SK-N-SH (cell line): Measurements from ENCODE around the gene PMEPA1. TPM values are rescaled to one million over a fixed set of nuclear protein-coding genes. Genes with fewer than 3 reads are reported as not detected.

ENCODE experiments used
- CTCF ChIA-PET: fragments of 300-600, 350-600 bp; formaldehyde crosslinking; extraction: SDS; loops from one replicate; lab custom pipeline; 2021; lab: Yijun Ruan, JAX
- POLR2A ChIA-PET: fragments of 350-600 bp; sonication (Branson Sonifier 250); formaldehyde crosslinking; extraction: SDS; loops from one replicate; lab custom pipeline; 2020; ENCODE audit warnings: antibody characterized with exemption, inconsistent platforms; lab: Yijun Ruan, JAX
- DNase-seq: peaks from one replicate; pipeline ENCODE4 v3.0.0; 2012
- H2AFZ ChIP-seq: fragments of 200-600 bp; sonication (generic); 2 replicates; pipeline ENCODE4 v1.8.1; 2016; ENCODE audit warnings: antibody characterized with exemption, mild to moderate bottlenecking, low read depth
- H3F3A ChIP-seq: fragments of 200-600 bp; sonication (generic); replicated peaks from 2 replicates; pipeline ENCODE3; 2016; ENCODE audit warnings: antibody characterized with exemption, mild to moderate bottlenecking; ENCODE audit not compliant: insufficient read depth
- H3K27ac ChIP-seq, 2 experiments: fragments of 200-500 bp in 1 of 2; fragments of 200-600 bp in 1 of 2; sonication (Bioruptor generic) in 1 of 2; sonication (generic), shearing (Covaris generic) in 1 of 2; 2 replicates each; pipeline versions ENCODE4 v1.5.1 to v1.6.1; 2014 to 2016; ENCODE audit warnings: low read depth in 2 of 2, inconsistent platforms in 1 of 2, low read length in 1 of 2, mild to moderate bottlenecking in 1 of 2, mixed read lengths in 1 of 2
- H3K27me3 ChIP-seq: fragments of 200-600 bp; sonication (generic), shearing (Covaris generic); 2 replicates; pipeline ENCODE4 v1.6.1; 2016; ENCODE audit warnings: mixed run types; ENCODE audit not compliant: insufficient read depth
- H3K36me3 ChIP-seq, 2 experiments: fragments of 200-500 bp in 1 of 2; fragments of 200-600 bp in 1 of 2; sonication (Bioruptor generic) in 1 of 2; sonication (generic) in 1 of 2; replicated peaks in 1 of 2; 2 replicates each; pipeline versions ENCODE3 to v1.5.1; 2014 to 2016; ENCODE audit warnings: low read length in 1 of 2, mild to moderate bottlenecking in 1 of 2; ENCODE audit not compliant: insufficient read depth in 2 of 2, control insufficient read depth in 1 of 2
- H3K4me1 ChIP-seq, 2 experiments: fragments of 200-500 bp in 1 of 2; fragments of 200-600 bp in 1 of 2; sonication (Bioruptor generic) in 1 of 2; sonication (generic), shearing (Covaris generic) in 1 of 2; 2 replicates each; pipeline versions ENCODE4 v1.5.1 to v1.6.1; 2014 to 2016; ENCODE audit warnings: low read depth in 1 of 2, low read length in 1 of 2, mixed run types in 1 of 2; ENCODE audit not compliant: insufficient read depth in 2 of 2, control insufficient read depth in 1 of 2
- H3K4me2 ChIP-seq: fragments of 200-600 bp; sonication (generic), shearing (Covaris generic); 2 replicates; pipeline ENCODE4 v1.6.1; 2017; ENCODE audit warnings: mixed run types
- H3K4me3 ChIP-seq, 2 experiments: fragments of 200-500 bp in 1 of 2; fragments of 200-600 bp in 1 of 2; sonication (Bioruptor generic) in 1 of 2; sonication (generic), shearing (Covaris generic) in 1 of 2; 2 replicates each; pipeline versions ENCODE4 v1.5.1 to v1.8.1; 2014 to 2016; ENCODE audit warnings: low read depth in 2 of 2, inconsistent platforms in 1 of 2, low read length in 1 of 2, mild to moderate bottlenecking in 1 of 2, mixed read lengths in 1 of 2, moderate library complexity in 1 of 2
- H3K79me2 ChIP-seq: fragments of 200-600 bp; sonication (generic); 2 replicates; pipeline ENCODE4 v1.8.1; 2017; ENCODE audit warnings: mild to moderate bottlenecking; ENCODE audit not compliant: insufficient read depth
- H3K9ac ChIP-seq: fragments of 200-600 bp; sonication (generic); 2 replicates; pipeline ENCODE4 v1.6.1; 2017; ENCODE audit warnings: mixed run types
- H3K9me2 ChIP-seq: fragments of 200-600 bp; sonication (generic); 2 replicates; pipeline ENCODE4 v1.6.1; 2017; ENCODE audit warnings: mixed run types
- H3K9me3 ChIP-seq: fragments of 200-600 bp; sonication (generic); 2 replicates; pipeline ENCODE4 v1.6.1; 2017; ENCODE audit warnings: mixed run types, mild to moderate bottlenecking, moderate library complexity
- H4K20me1 ChIP-seq: fragments of 200-600 bp; sonication (generic); 2 replicates; pipeline ENCODE4 v1.6.1; 2017; ENCODE audit warnings: mild to moderate bottlenecking, mixed run types; ENCODE audit not compliant: insufficient read depth
- CHD2 ChIP-seq: fragments of 150-350 bp; IDR thresholded peaks from 2 replicates; pipeline ENCODE4 v1.6.1; 2018; ENCODE audit warnings: low read length; ENCODE audit not compliant: partially characterized antibody
- ELF1 ChIP-seq: IDR thresholded peaks from 2 replicates; pipeline ENCODE4 v1.4.0; 2012
- EP300 ChIP-seq, 2 experiments: IDR thresholded peaks; 2 replicates each; pipeline versions ENCODE4 v1.4.0 to v1.6.1; 2012; ENCODE audit warnings: borderline replicate concordance in 1 of 2, low read depth in 1 of 2, low read length in 1 of 2
- EZH2phosphoT487 ChIP-seq: fragments of 200-600 bp; sonication (generic); IDR thresholded peaks from 2 replicates; pipeline ENCODE4 v1.6.1; 2017; ENCODE audit warnings: low read depth, mixed run types, mild to moderate bottlenecking, antibody characterized with exemption, moderate library complexity, borderline replicate concordance
- FOSL2 ChIP-seq: IDR thresholded peaks from 2 replicates; pipeline ENCODE4 v1.4.0; 2012; ENCODE audit warnings: low read depth, mild to moderate bottlenecking, moderate library complexity, borderline replicate concordance
- FOXJ3 ChIP-seq: sonication (generic); formaldehyde crosslinking; IDR thresholded peaks from 2 replicates; pipeline ENCODE4 v1.5.1; 2020; ENCODE audit warnings: mild to moderate bottlenecking, missing genetic modification reagents
- FOXM1 ChIP-seq: IDR thresholded peaks from 2 replicates; pipeline ENCODE4 v1.4.0; 2012; ENCODE audit warnings: low read depth, mild to moderate bottlenecking
- GABPA ChIP-seq: IDR thresholded peaks from 2 replicates; pipeline ENCODE4 v1.4.0; 2012; ENCODE audit warnings: low read depth, mild to moderate bottlenecking
- JUND ChIP-seq: IDR thresholded peaks from 2 replicates; pipeline ENCODE4 v1.4.0; 2012
- MXI1 ChIP-seq: IDR thresholded peaks from 2 replicates; pipeline ENCODE4 v1.6.1; 2012; ENCODE audit warnings: mild to moderate bottlenecking, low read depth, low read length, improper control_type of control experiment
- NFIC ChIP-seq: IDR thresholded peaks from 2 replicates; pipeline ENCODE4 v1.4.0; 2012; ENCODE audit warnings: borderline replicate concordance
- POLR2AphosphoS5 ChIP-seq: IDR thresholded peaks from 2 replicates; pipeline ENCODE4 v1.6.1; 2012; ENCODE audit warnings: low read depth, low read length
- RAD21 ChIP-seq: IDR thresholded peaks from 2 replicates; pipeline ENCODE4 v1.6.1; 2012; ENCODE audit warnings: mild to moderate bottlenecking, low read length
- RCOR1 ChIP-seq: fragments of 150-350 bp; IDR thresholded peaks from 2 replicates; pipeline ENCODE4 v1.6.1; 2017; ENCODE audit warnings: antibody characterized with exemption, low read length
- RFX5 ChIP-seq: IDR thresholded peaks from 2 replicates; pipeline ENCODE4 v1.6.1; 2012; ENCODE audit warnings: mild to moderate bottlenecking, improper control_type of control experiment, low read length
- SIN3A ChIP-seq: IDR thresholded peaks from 2 replicates; pipeline ENCODE4 v1.6.1; 2012; ENCODE audit warnings: low read depth, mild to moderate bottlenecking, low read length, moderate library complexity, borderline replicate concordance
- SMC3 ChIP-seq: IDR thresholded peaks from 2 replicates; pipeline ENCODE4 v1.6.1; 2012; ENCODE audit warnings: low read depth, low read length, improper control_type of control experiment
- TAF1 ChIP-seq: IDR thresholded peaks from 2 replicates; pipeline ENCODE4 v1.6.1; 2012; ENCODE audit warnings: low read depth, mild to moderate bottlenecking, low read length, moderate library complexity, borderline replicate concordance
- TCF12 ChIP-seq: IDR thresholded peaks from 2 replicates; pipeline ENCODE4 v1.4.0; 2012
- TEAD4 ChIP-seq: IDR thresholded peaks from 2 replicates; pipeline ENCODE4 v1.4.0; 2012; ENCODE audit warnings: mild to moderate bottlenecking, borderline replicate concordance; ENCODE audit not compliant: insufficient read depth
- WGBS: methylation state at CpG from one replicate; pipeline ENCODE4 v1.1.6; 2017; ENCODE audit warnings: low lambda C conversion rate; 5-methylcytosine and 5-hydroxymethylcytosine counted together
- polyA plus RNA-seq, 3 experiments: library from polyadenylated mRNA; depleted of rRNA; stranded (reverse); fragments of >200 nt; gene quantifications; 2 replicates each; pipeline ENCODE4 v1.2.3, GENCODE V29; 2012
- TF ChIP-seq, protein P1 (sequence below): IDR thresholded peaks from 2 replicates; pipeline ENCODE4 v1.4.0; 2012; ENCODE audit warnings: low read depth, borderline replicate concordance
- TF ChIP-seq, protein P2 (sequence below): fragments of 150-350 bp; IDR thresholded peaks from 2 replicates; pipeline ENCODE4 v1.6.1; 2016; ENCODE audit warnings: mild to moderate bottlenecking, low read depth, low read length
- TF ChIP-seq, protein P3 (sequence below): IDR thresholded peaks from 2 replicates; pipeline ENCODE4; 2012
- TF ChIP-seq, protein P4 (sequence below): IDR thresholded peaks from 2 replicates; pipeline ENCODE4 v1.4.0; 2012; ENCODE audit warnings: low read depth

Gene PMEPA1
- polyA plus RNA-seq, 1 of the 3 experiments (the other 2 are of a cell fraction): 7.1 TPM

DNA sequence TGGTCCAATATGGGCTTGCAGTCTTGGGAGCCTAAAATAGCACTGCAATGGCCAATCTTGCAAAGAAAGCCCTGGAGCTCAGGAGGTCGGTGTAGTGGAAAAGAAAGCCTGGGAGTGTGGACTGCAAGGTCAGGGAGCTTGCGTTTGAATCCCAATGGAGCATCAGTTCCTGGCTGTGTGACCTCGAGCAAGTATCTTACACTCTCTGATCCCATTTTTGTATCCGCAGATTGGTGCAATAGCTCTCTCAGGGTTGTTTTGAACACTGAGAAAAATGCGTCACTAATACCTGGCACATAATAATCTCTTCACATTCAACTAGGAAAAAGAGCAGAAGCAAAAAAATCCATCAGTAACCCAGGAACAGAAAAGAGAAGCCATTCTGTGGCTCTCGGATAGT is 7.3 kb downstream of the PMEPA1 start:
- CTCF ChIA-PET: interaction anchor here (0.6 to 1.7 kb wide), 7 partner anchors 9 to 477 kb away, joined by 3 to 4 read pairs (median 3); no protein-coding TSS in a partner anchor

DNA sequence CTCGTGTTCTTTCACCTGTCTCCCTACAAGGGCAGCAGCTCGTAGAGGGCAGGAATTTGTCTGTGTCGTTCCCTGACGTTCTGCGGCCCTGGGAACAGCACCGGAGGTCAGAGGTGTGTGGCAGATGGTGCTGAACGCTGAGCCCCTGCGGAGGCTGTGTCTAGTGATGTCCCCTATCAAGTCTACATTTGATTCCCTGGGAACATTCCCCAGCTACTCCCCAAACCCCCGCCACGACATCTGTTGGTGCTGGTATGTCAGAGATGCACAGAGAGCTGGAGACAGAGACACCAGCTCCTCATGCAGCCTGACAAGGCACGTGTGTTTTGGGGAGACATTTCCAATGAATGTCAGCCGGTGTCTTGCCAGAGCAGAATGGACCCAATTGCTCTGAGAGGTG is 7.7 kb downstream of the PMEPA1 start:
- no peaks in the 10 kb centered on the region for H3K9me3 ChIP-seq
- no peak overlapping the region for H3K4me3 ChIP-seq
- no peak for DNase-seq
- peaks cover 32% of the 10 kb centered on the region for H3F3A ChIP-seq
- peaks cover 57% of the 10 kb centered on the region for H4K20me1 ChIP-seq
- no peak overlapping the region for H3K27ac ChIP-seq
- H3K9ac ChIP-seq: no peak overlapping the region
- H3K36me3 ChIP-seq: peaks cover 0 to 7% of the 10 kb centered on the region in 2 experiments
- WGBS: 87% methylated on average over 9 of the region's 12 CpGs
- peaks cover 91% of the 10 kb centered on the region for H3K79me2 ChIP-seq
- peaks cover 17 to 86% of the 10 kb centered on the region in 2 experiments for H3K4me1 ChIP-seq
- H3K27me3 ChIP-seq: no peaks in the 10 kb centered on the region
- no peak overlapping the region for H3K4me2 ChIP-seq
- TF ChIP-seq SMC3: no peak
- TF ChIP-seq CHD2: no peak
- no peak for TF ChIP-seq TAF1
- no peak for TF ChIP-seq TCF12
- no peak for TF ChIP-seq TEAD4
- TF ChIP-seq MXI1: no peak
- no peak for TF ChIP-seq JUND
- no peak for TF ChIP-seq FOSL2
- no peak for TF ChIP-seq EZH2phosphoT487
- TF ChIP-seq, protein P1, sequence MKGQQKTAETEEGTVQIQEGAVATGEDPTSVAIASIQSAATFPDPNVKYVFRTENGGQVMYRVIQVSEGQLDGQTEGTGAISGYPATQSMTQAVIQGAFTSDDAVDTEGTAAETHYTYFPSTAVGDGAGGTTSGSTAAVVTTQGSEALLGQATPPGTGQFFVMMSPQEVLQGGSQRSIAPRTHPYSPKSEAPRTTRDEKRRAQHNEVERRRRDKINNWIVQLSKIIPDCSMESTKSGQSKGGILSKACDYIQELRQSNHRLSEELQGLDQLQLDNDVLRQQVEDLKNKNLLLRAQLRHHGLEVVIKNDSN: no peak
- H3K9me2 ChIP-seq: no peaks in the 10 kb centered on the region
- ChIA-PET CTCF (interaction anchor here (1.0 to 1.7 kb wide), 6 partner anchors 8 to 478 kb away, joined by 3 to 4 read pairs (median 4); no protein-coding TSS in a partner anchor), POLR2A (interaction anchor here (1.2 kb wide), 1 partner anchor 13 kb away, joined by 3 read pairs; no protein-coding TSS in a partner anchor)
- H2AFZ ChIP-seq: no peak overlapping the region

More for the DNA sequence above, 7.3 kb downstream of the PMEPA1 start:
- no peak for DNase-seq
- peaks cover 0 to 7% of the 10 kb centered on the region in 2 experiments for H3K36me3 ChIP-seq
- H3K79me2 ChIP-seq: peaks cover 91% of the 10 kb centered on the region
- H3K9me3 ChIP-seq: no peaks in the 10 kb centered on the region
- WGBS: 90% methylated on average over 6 of the region's 6 CpGs
- no peak overlapping the region for H3K4me2 ChIP-seq
- peaks cover 17 to 85% of the 10 kb centered on the region in 2 experiments for H3K4me1 ChIP-seq
- H3K9ac ChIP-seq: no peak overlapping the region
- peaks cover 32% of the 10 kb centered on the region for H3F3A ChIP-seq
- no peak overlapping the region for H3K27ac ChIP-seq
- H2AFZ ChIP-seq: no peak overlapping the region
- H3K4me3 ChIP-seq: no peak overlapping the region
- no peaks in the 10 kb centered on the region for H3K9me2 ChIP-seq
- POLR2A ChIA-PET: interaction anchor here (1.2 kb wide), 1 partner anchor 14 kb away, joined by 3 read pairs; no protein-coding TSS in a partner anchor
- no peaks in the 10 kb centered on the region for H3K27me3 ChIP-seq
- peaks cover 61% of the 10 kb centered on the region for H4K20me1 ChIP-seq
- no peak for TF ChIP-seq SIN3A
- no peak for TF ChIP-seq NFIC
- no peak for TF ChIP-seq RFX5
- TF ChIP-seq GABPA: no peak
- no peak for TF ChIP-seq POLR2AphosphoS5
- TF ChIP-seq, protein P2, sequence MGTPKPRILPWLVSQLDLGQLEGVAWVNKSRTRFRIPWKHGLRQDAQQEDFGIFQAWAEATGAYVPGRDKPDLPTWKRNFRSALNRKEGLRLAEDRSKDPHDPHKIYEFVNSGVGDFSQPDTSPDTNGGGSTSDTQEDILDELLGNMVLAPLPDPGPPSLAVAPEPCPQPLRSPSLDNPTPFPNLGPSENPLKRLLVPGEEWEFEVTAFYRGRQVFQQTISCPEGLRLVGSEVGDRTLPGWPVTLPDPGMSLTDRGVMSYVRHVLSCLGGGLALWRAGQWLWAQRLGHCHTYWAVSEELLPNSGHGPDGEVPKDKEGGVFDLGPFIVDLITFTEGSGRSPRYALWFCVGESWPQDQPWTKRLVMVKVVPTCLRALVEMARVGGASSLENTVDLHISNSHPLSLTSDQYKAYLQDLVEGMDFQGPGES: no peak
- TF ChIP-seq FOXJ3 (CRISPR knock-in tag): no peak
- no peak for TF ChIP-seq TAF1
- TF ChIP-seq, protein P3, sequence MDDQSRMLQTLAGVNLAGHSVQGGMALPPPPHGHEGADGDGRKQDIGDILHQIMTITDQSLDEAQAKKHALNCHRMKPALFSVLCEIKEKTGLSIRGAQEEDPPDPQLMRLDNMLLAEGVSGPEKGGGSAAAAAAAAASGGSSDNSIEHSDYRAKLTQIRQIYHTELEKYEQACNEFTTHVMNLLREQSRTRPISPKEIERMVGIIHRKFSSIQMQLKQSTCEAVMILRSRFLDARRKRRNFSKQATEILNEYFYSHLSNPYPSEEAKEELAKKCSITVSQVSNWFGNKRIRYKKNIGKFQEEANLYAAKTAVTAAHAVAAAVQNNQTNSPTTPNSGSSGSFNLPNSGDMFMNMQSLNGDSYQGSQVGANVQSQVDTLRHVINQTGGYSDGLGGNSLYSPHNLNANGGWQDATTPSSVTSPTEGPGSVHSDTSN: no peak
- no peak for TF ChIP-seq EP300 (IDR thresholded peaks at IDR 0.05; ENCODE audit: borderline replicate concordance in 1 of 2, low read depth in 1 of 2, low read length in 1 of 2)
- TF ChIP-seq RAD21: no peak
- no peak for TF ChIP-seq TEAD4
- no peak for TF ChIP-seq FOSL2
- TF ChIP-seq SMC3: no peak
- TF ChIP-seq RCOR1: no peak
- TF ChIP-seq, protein P4, sequence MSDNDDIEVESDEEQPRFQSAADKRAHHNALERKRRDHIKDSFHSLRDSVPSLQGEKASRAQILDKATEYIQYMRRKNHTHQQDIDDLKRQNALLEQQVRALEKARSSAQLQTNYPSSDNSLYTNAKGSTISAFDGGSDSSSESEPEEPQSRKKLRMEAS: no peak
- TF ChIP-seq FOXM1: no peak
- no peak for TF ChIP-seq ELF1
